ENCODE data around the gene CASZ1. TPM values are rescaled to one million over a fixed set of nuclear protein-coding genes. Genes with fewer than 3 reads are reported as not detected.

The CASZ1 gene
- total RNA-seq, 6 experiments from 2014 or later = 0.14 to 0.67 (median 0.43) TPM

- TF ChIP-seq CTCF (IDR thresholded peaks at IDR 0.05) = no peak
- peaks cover 4% of the 10 kb centered on the region; the same call in 1 of the 2 replicates for H3K4me1 Mint-ChIP-seq (ENCODE audit: low read depth)
- peaks cover 11% of the 10 kb centered on the region for H3K27me3 Mint-ChIP-seq (ENCODE audit: insufficient read depth)
- no peak overlapping the region for H3K27ac Mint-ChIP-seq
- H3K36me3 Mint-ChIP-seq (ENCODE audit: low read depth) = no peaks in the 10 kb centered on the region
- no peaks in the 10 kb centered on the region for H3K9me3 Mint-ChIP-seq
- DNase-seq = no peak
- H3K4me3 Mint-ChIP-seq = no peak overlapping the region
Measured at GRCh38 chr1:10688409-10688786, 108.0 kb downstream of the CASZ1 start.

DNA sequence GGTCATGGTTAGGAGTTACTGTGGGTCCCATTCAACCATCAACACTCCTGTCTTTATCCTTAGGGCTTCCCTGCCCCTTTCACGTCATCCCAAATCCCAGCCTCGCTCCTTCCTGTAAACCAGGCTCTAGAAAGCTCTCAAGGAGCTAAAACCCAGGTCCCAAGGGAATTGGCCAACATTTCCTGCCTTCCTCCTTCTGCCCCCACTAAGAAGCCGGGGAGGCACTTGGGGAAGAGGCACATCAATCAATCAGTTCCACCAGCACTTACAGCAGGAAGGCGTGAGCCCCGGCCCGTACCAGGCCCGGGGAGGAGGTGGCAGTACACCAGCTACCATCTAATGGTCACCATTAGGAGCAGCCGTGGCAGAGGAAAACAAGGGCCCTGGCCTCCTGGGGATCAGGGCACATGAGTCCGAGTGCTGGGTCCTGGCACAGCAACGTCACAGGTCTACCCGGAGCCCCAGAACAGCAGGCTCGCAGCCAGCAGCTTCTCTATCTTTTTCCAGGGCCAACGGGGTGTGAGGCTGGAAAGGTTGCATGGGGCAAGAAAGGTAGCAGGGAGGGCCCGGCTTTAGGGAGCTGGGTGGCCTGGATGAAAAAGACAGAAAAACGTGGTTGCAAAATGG, 108.6 kb downstream of the CASZ1 start:
- no peak for DNase-seq
- no peaks in the 10 kb centered on the region for H3K4me1 Mint-ChIP-seq (ENCODE audit: low read depth)

DNA sequence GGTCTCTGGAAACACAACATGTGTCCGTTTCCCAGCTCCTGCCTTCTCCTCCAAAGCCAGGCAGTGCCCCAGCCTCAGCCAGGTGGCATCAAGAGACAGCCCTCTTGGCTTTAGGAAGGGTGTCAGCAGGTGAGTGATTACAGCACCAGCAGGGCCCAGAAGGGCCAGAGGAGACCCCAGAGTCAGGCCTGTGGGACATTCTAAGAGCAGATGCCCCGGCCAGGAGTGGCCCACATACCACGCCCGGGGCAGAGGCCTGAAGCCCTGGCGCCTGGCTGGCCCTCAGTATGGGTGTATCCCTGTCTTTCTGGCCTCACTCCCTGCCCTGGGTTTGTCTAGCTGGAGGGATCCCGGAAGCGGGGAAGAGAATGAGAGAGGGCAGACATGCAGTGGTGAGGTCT, 109.2 kb downstream of the CASZ1 start:
- TF ChIP-seq CTCF (IDR thresholded peaks at IDR 0.05) = no peak
- no peak overlapping the region for H3K4me3 Mint-ChIP-seq

More for the DNA sequence above, 108.6 kb downstream of the CASZ1 start:
- Mint-ChIP-seq H3K4me3 (no peak overlapping the region), H3K36me3 (ENCODE audit: low read depth) (no peaks in the 10 kb centered on the region), H3K27ac (no peak overlapping the region), H3K9me3 (no peaks in the 10 kb centered on the region), H3K27me3 (ENCODE audit: insufficient read depth) (peaks cover 13% of the 10 kb centered on the region)
- no peak for TF ChIP-seq CTCF (IDR thresholded peaks at IDR 0.05)

GRCh38 chr1:10686404-10687040, 109.9 kb downstream of the CASZ1 start:
- Mint-ChIP-seq H3K27me3 (ENCODE audit: insufficient read depth) (peaks cover 15% of the 10 kb centered on the region), H3K9me3 (no peaks in the 10 kb centered on the region), H3K4me3 (no peak overlapping the region), H3K27ac (no peak overlapping the region), H3K4me1 (ENCODE audit: low read depth) (no peaks in the 10 kb centered on the region), H3K36me3 (ENCODE audit: low read depth) (no peaks in the 10 kb centered on the region)
- no peak; the same call in 1 of the 2 replicates for TF ChIP-seq CTCF (IDR thresholded peaks at IDR 0.05)
- DNase-seq = no peak

More for the DNA sequence above, 109.2 kb downstream of the CASZ1 start:
- Mint-ChIP-seq H3K9me3 (no peaks in the 10 kb centered on the region), H3K36me3 (ENCODE audit: low read depth) (no peaks in the 10 kb centered on the region), H3K27me3 (ENCODE audit: insufficient read depth) (peaks cover 13% of the 10 kb centered on the region), H3K27ac (no peak overlapping the region), H3K4me1 (ENCODE audit: low read depth) (no peaks in the 10 kb centered on the region)
- DNase-seq = no peak

DNA sequence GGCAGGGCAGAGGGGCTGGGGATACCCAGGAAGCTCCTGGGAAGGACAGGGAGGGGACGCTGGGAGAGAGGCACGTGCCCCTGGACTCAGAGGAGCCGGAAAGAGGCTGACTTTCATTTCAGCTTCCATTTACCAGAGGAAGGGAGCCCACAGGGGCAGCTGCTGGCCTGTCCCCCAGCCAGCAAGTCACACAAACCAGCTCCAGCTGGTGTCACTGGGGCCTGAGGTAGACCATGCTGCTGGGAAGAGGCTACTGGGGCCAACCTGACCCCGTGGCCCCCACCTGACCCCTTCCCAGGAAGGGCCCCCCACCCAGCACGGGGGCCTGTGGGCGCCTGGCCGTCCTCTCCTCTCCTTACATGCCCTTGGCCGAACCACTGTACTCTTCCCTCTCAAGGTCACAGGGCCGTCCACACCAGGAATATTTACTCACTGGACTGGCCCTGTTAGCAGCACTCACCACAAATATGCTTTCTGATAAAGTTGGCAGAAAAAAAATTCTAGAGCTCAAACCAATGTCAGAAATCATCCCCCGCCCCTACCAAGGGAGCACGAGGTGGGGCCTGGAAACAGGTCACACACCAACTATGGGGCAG, 110.5 kb downstream of the CASZ1 start:
- no peak overlapping the region for H3K4me3 Mint-ChIP-seq
- peak; percentile 5 for DNase-seq

More for the DNA sequence above, 110.5 kb downstream of the CASZ1 start:
- Mint-ChIP-seq H3K27me3 (ENCODE audit: insufficient read depth) (peaks cover 15% of the 10 kb centered on the region), H3K36me3 (ENCODE audit: low read depth) (no peaks in the 10 kb centered on the region), H3K4me1 (ENCODE audit: low read depth) (no peaks in the 10 kb centered on the region), H3K9me3 (no peaks in the 10 kb centered on the region), H3K27ac (no peak overlapping the region)
- TF ChIP-seq CTCF (IDR thresholded peaks at IDR 0.05) = no peak
